GM13976 (cell line): ENCODE results near the gene C5orf15.

Experiments used
- DNase-seq: peaks from one replicate; pipeline ENCODE4 v3.0.0; 2012; ENCODE audit warnings: low spot score
- in situ Hi-C: fragments of 300-500 bp; cut with MboI; formaldehyde crosslinking; loops from one replicate; pipeline ENCODE4 v1.12.0; 2022; ENCODE audit warnings: low sequenced_read_pairs, mixed read lengths, inconsistent platforms; ENCODE audit not compliant: unreplicated experiment
- TF ChIP-seq, protein P1 (sequence below): IDR thresholded peaks from 2 replicates; pipeline ENCODE4 v1.5.1; 2012; ENCODE audit warnings: borderline replicate concordance, mild to moderate bottlenecking; ENCODE audit not compliant: insufficient read depth; ENCODE audit errors: extremely low read depth, missing control alignments, control extremely low read depth

Gene C5orf15

DNA sequence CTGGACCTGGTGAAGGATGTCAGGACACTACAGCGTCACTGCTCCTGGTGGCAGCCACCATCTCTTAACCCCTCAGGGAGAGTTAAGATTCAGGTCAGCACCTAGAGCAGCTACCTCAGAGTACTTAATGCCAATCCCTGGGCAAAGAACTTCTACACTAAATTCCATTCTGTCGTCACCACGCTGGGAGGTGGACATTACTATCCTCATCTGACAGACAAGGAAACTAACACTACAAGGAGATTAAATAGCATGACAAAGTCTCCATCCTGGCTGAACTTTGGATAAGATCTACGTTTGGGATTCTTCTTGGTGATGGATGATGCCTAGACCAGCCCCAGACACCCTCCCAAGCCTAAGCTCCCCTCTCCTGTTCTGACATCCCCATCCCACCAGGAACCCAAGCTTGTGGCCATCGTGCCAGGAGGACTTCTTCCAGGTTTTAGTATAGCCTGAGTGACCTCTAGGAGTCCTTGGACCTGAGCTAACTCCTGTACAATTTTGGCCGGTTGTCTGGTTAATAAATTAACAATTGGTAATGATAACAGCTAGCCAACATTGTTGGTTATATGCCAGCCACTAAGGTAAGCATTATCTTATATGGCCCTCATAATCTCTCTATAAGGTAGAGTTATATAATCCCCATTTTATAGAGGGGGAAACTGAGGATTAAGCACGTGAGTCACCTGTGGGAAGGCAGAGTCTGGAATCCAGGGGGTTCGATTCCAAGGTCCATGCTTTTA is 54.8 kb downstream of the C5orf15 start:
- TF ChIP-seq, protein P1, sequence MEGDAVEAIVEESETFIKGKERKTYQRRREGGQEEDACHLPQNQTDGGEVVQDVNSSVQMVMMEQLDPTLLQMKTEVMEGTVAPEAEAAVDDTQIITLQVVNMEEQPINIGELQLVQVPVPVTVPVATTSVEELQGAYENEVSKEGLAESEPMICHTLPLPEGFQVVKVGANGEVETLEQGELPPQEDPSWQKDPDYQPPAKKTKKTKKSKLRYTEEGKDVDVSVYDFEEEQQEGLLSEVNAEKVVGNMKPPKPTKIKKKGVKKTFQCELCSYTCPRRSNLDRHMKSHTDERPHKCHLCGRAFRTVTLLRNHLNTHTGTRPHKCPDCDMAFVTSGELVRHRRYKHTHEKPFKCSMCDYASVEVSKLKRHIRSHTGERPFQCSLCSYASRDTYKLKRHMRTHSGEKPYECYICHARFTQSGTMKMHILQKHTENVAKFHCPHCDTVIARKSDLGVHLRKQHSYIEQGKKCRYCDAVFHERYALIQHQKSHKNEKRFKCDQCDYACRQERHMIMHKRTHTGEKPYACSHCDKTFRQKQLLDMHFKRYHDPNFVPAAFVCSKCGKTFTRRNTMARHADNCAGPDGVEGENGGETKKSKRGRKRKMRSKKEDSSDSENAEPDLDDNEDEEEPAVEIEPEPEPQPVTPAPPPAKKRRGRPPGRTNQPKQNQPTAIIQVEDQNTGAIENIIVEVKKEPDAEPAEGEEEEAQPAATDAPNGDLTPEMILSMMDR, result no peak
- DNase-seq, result no peak
- in situ Hi-C loops, result no loop called here

DNA sequence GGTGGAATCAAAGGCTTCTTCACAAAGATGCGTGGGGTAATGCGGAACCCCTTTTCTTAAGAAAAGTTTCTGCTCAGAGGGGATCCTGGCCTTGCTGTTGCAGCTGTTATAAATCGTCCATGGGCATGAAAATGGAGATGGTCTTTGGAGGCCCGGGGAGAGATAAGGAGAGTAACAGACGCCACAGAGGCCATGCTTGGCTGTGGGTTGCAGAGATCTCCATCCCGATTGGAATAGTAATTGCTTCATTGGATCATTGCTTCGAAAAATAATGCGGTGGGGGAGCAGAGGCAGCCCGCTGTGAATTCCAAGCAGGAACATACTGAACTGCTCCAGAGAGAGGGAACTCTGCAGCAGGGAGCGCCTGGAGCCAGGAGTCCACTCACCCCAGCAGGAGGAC is 55.5 kb downstream of the C5orf15 start:
- no peak for DNase-seq
- TF ChIP-seq, protein P1, result no peak
- in situ Hi-C loops, result no loop called here

DNA sequence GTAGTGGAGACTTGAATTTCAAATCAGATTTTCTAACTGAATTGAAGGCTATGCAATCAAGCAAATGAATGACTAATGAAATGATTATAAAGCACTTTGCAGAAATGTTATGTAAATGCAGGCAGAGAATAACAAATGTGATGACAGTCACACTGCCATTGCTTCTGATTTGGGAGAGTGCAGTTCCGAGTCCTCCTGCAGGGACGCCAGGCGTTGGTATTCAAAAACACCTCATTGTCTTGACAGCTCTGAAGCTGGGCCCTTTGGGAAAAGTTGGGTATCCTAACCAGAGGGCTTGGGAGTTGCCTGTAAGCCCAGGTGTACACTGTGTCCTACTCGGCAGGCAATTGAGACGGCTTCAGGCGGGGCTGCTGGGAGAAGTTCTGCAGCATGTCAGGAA is 57.9 kb downstream of the C5orf15 start:
- TF ChIP-seq, protein P1, result no peak
- no peak for DNase-seq
- in situ Hi-C loops, result no loop called here

DNA sequence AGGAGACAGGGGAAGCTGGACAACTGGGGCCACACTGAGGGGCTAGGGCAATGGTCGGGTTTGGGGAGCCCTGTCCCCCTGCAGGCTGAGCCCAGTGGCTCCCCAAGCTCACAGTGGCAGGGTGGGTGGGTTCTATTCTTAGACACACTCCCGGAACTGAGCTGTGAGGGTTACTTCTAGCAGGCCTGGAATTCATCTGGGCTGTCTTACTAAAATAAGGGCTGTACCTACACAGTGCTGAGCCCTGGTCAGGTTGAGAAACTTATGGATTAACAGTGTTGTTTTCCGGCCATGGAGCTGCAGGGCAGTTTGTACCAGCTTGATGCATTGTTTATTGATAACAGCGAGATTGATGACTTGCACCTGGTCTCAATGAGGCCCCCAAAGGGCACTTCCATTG is 58.8 kb downstream of the C5orf15 start:
- TF ChIP-seq, protein P1, result no peak
- in situ Hi-C loops, result no loop called here
- DNase-seq, result no peak

DNA sequence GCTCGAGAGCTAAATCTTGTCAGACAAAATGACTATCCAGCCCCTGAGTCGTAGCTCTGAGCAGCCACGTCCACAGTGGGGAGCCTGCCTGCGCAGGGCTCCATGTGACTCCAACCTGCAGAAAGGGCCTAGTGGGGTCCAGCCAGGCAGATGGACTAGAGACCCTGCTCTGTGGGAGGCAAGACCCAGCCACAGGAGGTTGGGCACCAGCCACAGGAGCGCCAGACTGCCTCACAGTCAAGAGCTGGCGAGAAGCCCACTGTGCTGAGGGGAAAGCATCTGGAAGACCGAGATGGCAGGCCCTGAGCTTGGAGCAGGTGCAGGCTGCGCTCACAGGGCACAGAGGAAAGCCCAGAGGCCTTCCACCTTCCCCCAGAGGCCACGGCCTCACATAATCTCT is 61.4 kb downstream of the C5orf15 start:
- in situ Hi-C loops, result no loop called here
- DNase-seq, result no peak
- TF ChIP-seq, protein P1, result no peak

DNA sequence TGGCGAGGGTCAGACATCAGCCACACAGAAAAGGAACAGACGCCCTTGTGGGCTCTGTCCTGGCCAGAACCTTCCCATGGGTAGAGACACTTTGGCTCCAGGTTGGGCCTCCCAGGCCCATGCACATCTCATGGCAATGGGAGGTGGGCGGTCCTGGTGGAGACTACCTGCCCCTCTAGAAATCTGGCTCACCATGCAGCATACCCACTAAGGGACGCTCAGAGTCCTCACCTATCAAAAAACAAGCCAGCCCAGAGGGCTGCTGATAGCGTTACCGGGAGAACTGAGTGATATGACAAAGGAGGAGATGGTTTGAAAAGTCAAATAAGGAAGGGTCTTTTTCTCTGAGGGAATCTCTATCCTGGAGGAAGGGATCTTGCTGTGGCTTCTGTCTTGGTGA is 62.1 kb downstream of the C5orf15 start:
- TF ChIP-seq, protein P1, result no peak
- no peak for DNase-seq
- in situ Hi-C loops, result no loop called here
